HuH-7.5 (cell line): ENCODE results near the gene LBR.

Experiments used
- DNase-seq: peaks from one replicate; pipeline ENCODE4 v3.0.0; 2011; ENCODE audit warnings: low spot score

Gene LBR

DNA sequence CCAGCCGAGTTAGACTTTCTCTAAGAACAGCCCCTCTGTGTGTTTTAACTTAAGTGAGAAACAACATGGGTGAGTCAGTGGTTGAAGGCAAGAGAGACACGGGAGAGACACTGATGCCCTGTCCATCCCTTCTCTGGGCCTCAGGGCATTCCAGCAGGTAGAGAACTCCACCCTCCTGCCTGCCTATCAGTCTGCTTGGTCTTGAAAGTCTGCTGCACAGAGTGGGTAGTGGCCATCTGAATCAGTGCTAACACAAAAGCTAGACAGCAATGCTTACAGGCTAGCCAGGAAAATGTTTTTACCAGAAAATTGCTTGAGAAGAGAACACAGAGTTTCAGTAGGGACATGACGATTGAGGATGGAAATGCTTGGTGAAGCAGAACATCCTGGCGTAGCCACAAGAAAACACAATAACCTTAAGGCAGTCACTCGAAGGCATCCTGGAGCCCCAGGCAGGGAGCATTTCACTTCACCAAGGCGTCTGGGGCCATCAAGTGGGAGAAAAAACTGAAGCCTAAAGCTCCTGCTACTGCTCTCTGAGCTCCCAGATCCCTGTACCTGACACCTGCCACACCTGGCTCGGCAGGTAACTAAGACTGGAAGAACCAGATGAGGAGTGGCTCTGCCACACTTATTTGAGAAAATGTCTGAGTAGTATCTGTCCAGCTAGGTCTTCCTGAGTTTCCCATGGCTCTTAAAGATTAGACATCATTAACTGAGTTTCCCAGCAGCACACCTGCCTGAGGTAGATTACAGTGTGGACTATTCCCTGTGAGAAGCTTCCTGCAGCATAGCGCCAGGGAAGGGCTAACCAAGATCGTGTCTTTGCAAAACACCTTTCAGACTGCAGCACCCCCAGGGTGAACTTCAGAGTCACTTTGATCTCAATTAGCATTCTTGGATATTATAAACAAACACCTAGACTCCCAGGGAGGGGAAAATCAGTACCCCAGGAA lies 18.1 kb upstream of the LBR start:
- DNase-seq: no peak

DNA sequence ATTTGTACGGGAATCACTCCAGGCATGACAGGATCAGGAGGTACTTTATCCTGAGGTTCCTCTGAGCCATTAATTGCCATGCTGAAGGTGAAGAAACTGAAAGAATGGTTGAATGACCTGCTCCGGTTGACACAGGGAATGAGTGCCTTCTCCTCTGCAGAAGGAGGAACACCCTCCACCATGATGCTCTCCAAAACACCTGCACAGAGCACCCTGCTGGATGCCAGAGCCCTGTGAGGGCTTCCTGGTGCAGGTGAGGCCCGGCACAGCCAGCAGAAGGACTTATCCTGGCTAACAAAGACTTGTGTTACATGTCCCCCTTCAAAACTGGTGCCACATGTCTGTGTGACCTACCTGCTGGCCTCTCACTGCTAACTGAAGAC lies 14.3 kb upstream of the LBR start:
- no peak for DNase-seq

DNA sequence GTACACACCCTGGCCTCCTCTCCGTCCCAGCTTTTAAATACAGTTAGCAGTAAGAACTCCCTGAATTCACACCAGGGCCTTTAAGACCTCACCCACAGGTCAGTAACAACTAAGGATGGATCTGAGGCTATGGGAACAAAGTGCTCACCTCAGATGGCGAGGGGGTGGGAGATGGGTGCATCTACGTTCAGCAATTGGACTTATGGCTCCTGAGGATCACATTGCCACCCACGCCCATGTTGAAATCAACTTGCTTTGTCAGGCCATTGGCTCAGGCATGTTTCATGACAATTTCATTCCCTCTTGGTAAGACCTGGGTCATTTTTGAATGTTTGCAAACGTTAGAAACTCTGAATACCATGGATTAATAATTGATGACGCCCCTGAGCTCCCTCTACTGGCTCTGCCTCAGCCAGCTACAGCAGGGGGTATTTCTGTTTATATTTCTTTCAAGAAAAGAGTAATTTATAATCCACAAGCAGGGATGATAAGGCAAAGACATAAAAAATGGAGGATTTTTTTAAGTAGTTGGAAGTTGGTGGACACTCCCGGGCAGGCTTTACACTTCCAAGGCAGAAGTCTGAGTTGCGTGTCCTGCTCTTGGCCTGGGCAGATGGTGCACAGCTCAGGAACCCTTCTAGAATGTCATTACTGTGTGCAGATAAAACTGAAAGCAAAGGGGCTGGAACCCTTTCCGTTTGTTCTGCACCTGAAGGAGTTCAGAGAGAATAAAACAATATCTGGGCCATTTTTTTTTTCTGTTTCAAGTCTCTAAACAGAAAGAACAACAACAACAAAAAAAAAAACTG lies 13.7 kb upstream of the LBR start:
- no peak for DNase-seq

DNA sequence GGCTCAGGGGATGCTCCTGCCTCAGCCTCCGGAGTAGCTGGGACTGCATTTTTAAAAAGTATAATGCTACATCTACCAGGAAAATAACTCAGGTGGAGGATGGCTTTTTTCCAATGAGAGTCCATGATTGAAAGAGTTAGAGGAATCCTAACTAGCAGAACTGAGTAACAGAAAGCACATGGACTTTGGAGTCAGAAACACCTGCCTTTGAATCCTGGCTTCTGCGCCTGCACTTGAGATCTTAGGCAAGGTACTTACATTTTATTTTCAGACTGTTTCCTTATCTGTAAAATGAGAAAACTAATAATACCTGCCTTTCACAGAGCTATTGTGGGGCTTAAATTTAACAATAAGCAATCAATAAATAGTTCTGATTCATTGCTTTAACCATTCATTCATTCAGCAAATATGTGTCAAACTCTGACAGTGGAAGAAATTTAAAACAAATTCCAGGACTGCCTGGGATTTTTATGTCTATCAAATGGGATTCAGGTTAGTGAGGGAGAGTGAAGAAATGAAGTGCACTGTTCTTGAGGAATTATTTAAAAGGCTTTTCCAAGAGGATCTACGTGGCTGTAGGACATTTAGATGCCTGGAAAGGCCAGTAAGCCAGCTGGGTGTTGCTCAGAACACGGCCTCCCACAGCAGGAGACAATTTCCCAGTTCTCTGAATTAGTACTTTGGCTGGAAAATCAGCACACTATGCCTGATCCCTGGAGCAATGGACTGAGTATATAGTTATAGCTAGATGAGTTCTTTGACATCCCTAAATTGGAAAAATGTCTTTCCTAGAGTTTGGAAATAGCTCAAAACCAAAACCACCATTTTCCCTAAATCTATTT lies 12.8 kb upstream of the LBR start:
- DNase-seq: no peak

DNA sequence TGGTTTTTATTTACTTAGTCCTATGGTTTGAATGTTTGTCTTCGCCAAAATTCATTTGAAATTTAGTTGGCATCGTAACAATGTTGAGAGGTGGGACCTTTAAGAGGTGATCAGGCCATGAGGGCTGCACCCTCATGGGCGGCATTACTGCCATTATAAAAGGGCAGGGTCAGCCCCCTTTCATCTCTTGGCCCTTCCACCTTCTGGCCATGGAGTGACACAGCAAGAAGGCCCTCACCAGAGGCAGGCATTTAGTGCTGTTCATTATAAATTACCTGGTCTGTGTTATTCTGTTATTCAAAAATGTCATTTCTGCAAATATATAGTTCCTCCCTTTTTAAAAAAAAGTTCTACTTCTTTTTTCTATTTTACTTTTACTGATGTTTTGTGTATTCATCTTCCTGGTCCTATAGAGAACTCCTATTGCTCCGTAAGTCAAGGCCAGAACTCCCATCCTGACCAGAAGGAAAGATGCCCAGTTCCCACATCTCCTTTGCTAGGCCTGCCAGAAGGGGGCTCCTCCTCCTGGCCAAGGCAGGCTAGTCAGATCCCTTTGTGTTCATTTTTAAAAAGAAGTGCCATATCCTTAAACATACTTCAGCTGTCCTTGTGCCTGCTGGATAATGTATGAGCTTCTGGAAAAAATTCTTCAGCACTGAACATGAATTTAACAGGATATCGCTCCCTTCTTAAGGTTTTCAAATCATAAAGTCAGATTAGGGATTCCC lies 10.0 kb upstream of the LBR start:
- DNase-seq: no peak

DNA sequence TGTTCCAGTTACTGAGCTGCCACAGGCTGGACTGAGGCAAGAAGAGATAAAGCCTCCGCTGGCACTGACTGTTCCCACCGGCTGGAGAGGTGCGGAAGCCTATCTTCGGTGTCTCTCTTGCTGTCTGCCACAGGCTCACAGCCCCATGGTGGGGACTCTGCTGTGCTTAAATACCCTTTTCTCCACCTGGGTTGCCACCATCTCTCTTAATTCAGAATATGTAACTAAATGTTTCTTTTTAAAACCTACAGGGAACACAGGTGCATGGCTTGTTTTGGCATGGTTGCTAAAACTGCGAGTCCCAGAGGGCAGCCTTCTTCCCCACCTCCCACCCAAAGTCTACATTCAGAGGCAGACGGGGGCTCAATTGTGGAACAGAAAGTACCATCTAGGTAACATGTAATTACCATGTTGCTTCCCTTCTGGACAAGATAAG lies 8.1 kb upstream of the LBR start:
- DNase-seq: no peak

DNA sequence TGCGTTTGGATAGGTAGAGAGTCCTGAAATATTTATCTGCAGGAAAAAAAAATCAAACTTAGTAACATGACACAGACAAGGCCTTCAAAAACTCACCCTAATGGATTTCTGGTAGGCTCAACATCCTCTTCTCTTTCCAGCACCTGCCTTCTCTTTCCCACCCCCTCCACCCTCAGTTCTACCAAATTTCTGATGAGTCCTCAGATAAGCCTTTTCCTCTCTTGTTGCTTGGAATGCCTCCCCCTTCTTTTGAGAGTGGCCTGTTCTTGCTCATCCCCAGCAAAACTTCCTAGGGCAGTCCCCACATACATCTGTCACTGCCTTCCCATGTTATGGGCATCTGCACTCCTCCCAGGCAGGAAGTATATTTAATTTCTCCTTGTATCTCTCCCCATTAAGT lies 7.6 kb upstream of the LBR start:
- DNase-seq: no peak

DNA sequence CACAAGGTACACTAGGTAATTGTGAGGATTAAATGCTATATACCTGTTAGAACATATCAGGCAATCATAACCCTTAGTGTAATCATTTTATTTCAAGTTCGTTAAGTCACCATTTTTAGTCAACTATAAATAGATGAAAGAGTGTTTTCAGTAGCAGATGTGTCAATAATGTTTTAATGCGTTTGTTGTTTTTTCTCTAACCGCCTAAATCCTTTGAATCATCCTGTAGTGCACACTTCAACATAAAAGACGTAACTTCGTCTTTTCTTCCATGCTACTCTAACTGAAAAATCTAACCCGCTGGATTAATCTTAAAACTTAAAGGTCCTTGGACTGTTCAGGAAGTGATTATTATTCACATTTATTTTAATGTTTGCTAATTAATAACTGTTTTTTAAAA lies 7.2 kb upstream of the LBR start:
- DNase-seq: no peak

DNA sequence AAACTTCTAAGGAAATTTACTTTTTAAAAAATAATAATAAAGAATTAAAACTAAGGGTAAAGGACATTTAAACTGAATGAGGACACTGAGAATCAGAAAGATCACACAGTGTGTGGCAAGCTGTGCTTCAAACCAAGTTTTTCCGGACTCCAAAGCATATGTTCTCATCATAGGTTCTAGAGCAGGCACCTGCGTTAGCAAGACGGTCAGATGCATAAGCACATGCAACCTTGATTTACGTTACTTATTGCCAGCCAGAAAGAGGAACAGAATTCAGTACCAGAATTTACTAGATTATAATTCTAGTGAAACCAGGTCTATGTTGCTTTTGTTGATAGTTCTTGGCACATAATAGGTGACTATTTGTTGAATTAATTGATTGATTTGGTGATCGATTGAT lies 6.2 kb upstream of the LBR start:
- DNase-seq: no peak

DNA sequence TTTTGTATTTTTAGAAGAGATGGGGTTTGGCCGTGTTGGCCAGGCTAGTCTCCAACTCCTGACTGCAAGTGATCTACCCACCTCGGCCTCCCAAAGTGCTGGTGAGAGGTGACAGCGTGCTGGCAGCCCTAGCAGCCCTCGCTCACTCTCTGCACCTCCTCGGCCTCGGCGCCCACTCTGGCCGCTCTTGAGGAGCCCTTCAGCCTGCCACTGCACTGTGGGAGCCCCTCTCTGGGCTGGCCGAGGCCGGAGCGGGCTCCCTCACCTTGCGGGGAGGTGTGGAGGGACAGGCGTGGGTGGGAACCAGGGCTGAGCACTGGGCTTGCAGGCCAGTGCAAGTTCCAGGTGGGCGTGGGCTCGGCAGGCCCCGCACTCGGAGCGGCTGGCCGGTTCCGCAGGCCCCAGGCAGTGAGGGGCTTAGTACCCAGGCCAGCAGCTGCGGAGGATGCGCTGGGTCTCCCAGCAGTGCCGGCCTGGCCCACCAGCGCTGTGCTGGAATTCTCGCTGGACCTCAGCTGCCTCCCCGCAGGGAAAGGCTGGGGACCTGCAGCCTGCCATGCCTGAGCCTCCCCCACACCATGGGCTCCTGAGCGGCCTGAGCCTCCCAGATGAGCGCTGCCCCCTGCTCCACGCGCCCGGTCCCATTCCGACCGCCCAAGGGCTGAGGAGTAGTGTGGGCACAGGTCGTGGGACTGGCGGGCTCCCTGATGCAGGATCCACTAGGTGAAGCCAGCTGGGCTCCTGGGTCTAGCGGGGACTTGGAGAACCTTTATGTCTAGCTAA lies 3.4 kb upstream of the LBR start:
- no peak for DNase-seq

DNA sequence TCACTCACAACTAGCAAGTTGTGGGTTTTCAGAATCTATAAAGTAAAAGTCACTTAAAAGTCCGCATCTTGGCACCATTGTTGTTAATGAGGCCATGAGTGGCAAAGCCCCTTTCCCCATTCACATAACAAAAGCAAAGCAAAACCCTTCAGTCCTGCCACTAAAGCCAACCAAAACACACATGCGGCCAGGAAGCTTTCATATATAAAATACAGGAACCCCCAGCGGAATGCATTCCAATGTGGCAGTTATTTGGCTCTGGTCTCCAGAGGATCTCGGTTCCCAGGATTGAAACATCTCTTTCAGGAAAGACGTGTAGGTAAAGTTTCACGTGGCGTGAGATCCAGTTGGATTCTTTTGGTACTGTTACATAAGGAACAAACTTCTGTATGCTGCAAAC lies 2.5 kb upstream of the LBR start:
- DNase-seq: no peak

DNA sequence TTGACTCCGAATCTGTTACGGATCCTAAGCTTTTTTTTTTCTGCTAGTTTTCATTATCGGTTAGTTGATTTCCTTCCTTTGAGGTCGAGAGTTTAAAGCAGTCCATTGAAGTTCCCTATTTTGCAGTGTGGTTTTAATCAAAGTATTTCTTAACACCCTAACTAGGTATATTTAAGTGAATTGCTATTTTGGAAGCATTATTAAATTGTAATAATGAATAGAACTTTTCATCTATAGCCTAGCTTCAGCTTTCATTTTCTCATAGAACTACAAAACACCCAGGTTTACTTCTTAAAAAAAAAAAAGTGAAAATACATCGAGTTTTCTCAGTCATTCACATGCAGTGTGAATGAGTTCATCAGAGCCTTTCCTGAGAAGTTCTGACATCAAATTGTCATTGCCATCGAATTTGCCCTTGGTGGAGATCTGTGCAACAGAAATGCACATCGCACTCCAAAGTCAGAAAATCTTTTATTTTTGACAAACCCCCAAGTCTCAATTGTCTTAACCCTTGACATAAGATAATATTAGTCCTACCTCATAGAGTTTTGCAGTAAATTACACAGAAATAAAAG lies 1.1 kb upstream of the LBR start:
- DNase-seq: no peak

DNA sequence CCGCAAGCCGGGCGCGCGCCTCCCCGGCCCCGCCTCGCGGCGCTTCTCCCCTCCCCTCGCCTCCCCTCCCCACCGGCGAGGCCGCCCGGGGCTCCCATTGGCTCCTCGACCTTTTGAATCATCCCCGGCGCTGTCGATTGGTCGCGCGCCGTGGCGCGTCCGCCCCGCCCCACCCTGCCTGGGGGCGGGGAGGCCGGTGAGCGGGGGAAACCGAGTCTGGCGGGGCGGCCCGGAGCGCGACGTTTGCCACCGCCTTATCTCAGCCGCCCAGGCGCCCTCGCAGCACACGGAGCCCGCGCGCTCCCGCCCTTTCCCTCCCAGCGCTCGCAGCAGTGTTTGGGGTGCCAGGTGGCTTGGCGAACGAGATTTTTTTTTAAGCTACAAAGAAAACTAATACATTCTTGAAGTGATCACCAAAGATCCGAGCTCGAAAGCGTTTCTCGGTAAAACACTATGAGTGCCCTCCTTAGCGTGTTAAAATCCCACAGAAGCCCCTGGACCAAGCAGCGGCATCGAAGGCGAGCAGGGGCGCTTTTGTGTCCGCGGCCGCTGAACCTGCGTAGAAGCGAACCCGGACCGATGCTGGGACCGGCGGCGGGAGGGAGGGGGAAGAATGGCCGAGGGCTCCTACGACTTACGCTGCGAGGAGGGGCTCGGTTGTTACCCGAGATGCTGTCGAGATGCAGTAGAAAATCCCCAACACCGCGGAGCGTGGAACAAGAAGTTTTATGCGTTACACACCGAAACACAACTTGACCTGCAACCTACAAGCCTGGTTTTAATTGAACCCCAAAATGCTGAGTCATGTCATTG lies 436 bp upstream of the LBR start:
- DNase-seq: peak; percentile 95

DNA sequence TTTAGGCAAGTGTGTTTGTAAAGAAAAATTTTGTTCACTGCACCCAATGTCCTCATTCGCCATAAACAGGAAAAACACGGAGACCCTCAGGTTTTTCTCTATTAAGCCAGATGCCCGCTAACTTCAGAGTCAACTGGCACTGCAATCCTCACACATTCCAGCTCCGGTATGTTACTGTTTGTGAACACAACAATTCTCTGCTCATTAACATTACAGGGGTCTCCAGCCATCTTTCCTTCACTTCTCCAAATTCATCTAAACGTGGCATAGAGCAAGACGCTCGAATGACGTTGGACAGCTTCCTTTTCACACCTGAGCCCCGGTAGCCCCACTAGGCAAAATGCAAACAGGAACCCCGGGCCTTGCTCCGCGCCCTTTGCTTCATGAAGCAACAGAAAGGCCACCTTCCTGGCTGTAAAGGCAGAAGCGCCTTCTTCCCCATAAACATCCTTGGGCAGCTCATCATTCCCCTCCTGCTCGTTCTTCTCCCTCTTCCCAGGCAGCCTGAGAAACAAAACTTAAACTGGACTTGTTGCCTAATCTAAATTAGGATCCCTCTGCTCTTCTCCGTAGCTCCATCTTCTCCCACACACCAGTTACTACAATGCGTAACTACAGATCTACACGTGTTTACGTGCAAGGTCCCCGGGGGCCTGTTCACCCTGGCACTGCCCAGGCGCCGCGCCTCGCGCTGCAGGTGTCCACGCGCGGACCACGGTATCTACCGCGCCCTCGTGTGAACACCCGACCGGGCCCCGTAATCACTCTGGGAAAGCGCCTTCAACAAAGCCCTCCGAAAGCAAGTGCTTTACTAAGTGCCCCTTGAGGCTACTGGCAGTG lies 1.2 kb downstream of the LBR start:
- no peak for DNase-seq

DNA sequence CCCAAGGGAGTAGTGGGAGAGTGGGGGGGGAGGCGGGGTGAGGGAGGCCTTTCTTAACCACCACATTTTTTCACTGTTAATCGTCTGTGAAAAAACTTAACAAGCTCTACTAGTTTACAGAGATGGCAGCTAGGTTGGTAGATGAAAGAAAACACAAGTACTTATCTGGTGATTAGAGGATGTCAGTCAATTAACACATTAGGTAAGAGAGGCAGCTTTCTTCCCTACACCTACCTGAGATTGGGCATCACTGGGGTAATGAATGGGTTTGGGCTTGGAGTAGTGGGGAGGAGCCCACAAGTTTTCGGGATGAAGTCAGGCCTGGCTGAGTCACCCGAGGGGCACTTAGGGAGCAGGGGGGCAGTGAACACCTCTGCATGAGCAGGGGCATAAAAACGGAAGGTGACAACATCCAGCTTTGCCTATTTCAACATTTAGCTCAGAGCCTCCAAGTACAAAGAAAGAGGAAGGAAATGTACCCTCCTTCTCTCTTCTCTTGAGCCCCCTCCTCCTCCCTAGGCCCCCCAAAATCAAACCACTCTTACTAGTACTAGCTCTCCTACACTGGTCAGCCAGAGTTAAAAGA lies 2.5 kb downstream of the LBR start:
- DNase-seq: no peak

DNA sequence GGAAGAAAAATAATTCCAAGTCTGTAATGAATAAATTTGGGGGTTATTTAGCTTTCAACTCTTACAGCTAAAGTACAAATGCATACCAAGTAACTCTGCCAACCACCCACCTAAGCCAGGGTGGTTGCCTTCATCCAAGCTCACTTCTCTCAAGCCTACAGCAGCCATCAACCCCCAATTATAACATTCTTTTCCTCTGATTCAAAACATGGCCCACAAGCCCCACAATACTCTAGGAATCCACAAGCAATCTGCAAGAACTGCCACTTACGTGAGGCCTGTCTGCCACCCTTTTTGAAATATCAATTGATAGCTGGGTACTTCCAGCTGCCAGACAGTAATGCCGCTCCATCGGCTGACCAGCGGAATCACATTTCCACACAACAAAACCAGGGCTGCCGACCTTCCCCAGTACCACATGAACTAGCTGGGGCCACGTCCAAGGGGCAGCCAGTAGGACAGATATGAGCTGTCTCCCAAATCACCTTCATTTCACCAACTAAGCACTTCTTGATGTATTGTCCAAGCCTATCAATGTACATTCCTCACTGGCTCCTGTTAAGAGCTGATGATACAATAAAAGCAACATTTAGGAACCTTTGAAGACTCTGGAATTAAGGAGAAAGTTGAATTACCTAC lies 3.2 kb downstream of the LBR start:
- DNase-seq: no peak

DNA sequence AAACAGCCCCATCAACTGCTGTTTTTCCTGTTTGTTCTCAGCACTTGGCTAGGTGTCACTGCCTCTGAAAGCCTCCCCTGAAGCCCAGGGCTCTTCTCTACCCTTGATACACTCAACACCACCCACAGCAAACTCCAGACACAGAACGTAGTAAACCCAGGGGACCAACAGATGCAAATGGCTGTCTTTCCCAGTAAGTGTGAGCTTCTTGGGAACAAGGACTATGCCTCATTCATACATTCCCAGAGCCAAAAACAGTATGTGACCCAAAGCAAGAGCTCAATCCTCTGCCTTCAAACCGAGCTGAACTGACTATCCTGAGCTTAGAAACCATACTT lies 4.4 kb downstream of the LBR start:
- no peak for DNase-seq
